ENCODE results near the gene AAGAB.
"Not testable (repeated sequence)": the region's sequence is repeated elsewhere in the genome, so short reads cannot be mapped to it uniquely, and the experiment has no call there.

AAGAB gene

DNA sequence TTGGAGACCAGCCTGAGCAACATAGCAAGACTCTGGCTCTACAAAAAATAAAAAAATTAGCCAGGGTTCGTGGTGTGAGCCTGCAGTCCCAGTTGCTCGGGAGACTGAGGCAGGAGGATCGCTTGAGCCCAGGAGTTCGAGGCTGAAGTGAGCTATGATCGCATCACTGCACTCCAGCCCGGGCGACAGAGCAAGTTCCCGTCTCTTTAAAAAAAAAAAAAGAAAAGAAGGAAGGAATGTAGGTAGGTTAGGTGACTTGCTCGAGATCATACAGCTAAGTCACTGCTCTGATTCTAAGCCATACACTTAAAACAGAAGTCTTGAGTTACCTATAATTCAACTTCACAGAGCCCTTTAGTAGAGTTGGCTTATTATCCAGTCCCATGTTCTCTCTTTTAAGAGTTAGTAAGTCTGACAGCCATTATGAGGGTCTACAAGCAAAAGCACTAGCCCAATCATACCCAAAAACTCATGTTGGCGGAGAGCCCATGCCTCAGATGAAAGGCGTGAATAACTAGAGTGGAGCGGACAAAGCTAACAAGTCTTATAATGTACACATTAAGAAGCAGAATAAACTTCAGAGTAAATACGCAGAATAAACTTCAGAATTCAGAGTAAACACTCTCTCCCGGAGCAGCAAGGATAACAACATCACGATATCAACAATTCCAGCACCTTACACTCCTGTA lies 768 bp downstream of the AAGAB start:
- DNase-seq (ENCODE audit: low read depth, low spot score): peak; percentile 47

DNA sequence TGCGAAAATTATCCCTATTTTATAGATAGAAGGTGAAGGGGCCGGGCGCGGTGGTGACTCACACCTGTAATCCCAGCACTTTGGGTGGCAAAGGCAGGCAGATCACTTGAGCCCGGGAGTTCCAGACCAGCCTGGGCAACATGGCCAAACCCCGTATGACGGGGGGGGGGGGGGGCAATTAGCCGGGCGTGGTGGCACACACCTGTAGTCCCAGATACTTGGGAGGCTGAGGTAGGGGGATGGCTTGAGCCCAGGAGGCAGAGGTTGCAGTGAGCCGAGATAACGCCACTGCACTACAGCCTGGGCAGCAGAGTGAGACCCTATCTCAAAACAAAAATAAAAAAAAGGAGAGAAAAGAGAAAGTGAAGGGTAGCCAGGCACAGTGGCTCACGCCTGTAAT lies 1.4 kb downstream of the AAGAB start:
- no peak for DNase-seq (ENCODE audit: low read depth, low spot score)

DNA sequence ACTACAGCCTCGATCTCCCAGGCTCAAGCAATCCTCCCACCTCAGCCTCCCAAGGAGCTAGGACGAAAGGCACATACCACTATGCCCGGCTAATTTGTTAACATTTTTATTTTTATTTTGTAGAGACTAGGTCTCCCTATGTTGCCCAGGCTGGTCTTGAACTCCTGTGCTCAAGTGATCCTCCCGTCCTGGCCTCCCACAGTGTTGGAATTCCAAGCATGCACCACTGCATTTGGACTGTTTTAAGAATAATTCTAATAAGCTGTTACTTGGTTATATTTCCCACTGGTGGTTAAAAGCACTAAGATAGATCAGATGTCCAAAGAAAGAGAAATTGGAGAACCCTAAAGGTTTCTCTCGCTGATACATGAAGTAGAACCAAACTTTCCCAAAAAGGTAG lies 3.1 kb downstream of the AAGAB start:
- no peak for DNase-seq (ENCODE audit: low read depth, low spot score)

DNA sequence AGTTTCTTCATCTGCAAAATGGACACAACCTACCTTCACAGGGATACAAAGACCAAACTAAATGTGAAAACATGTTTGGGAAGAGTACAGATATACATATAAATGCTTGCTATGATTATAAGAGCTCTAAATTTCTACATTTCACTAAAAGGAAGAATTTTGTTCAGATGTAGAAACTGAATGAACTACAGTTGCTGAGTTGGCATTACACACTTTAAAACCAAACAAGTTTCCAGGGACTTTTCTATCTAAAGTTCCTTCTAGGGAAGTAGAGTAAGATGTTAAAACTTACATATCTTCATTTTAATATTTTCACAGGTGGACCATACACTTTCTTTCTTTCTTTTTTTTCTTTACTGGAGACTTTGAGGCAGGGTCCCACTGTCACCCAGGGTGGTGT lies 4.6 kb downstream of the AAGAB start:
- no peak for DNase-seq (ENCODE audit: low read depth, low spot score)

DNA sequence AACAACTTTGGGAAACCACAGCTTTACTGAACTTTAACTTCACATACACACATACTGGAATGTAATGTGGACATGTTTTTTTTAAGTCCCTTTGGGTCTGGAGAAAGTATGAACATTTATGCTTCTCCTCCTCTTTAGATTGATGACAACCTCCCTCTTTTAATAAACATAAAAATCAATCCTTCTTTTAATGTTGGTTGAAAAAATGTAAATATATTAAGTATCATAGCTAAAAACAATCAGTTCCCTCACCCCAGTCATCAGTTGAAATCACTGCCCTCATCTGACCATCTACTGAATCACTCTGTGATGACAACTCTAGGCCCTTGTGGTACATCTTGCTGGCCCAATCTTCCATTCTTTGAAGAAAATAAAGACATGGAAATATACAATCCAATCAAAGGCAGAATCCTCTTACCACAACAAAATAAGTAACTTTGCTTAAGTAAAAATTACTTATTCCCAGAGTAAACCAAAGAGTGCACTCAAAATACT lies 6.4 kb downstream of the AAGAB start:
- no peak for DNase-seq (ENCODE audit: low read depth, low spot score)

DNA sequence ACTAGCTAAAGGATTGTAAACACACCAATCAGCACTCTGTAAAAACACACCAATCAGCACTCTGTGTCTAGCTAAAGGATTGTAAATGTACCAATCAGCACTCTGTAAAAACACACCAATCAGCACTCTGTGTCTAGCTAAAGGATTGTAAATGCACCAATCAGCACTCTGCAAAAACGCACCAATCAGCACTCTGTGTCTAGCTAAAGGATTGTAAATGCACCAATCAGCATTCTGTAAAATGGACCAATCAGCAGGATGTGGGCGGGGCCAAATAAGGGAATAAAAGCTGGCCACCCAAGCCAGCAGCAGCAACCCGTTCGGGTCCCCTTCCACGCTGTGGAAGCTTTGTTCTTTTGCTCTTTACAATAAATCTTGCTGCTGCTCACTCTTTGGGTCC lies 7.9 kb downstream of the AAGAB start:
- DNase-seq (ENCODE audit: low read depth, low spot score): not testable (repeated sequence)

DNA sequence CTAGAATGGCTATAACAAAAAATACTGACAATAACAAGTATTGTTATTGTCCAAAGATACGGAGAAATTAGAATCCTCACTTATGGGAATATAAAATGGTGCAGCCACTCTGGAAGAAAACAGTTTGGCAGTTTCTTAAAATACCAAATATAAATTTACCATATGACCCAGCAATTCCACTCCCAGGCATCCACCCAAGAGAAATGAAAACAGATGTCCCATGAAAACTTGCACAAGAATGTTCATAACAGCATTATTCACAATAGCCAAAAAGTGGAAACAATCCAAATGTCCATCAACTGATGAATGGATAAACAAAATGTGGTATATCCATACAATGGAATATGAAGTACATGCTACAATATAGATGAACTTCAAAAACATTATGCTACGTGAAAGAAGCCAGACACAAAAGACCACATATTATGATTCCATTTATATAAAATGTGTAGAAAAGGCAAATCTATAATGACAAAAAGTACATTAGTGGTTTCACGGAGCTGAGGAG lies 9.4 kb downstream of the AAGAB start:
- no peak for DNase-seq (ENCODE audit: low read depth, low spot score)

DNA sequence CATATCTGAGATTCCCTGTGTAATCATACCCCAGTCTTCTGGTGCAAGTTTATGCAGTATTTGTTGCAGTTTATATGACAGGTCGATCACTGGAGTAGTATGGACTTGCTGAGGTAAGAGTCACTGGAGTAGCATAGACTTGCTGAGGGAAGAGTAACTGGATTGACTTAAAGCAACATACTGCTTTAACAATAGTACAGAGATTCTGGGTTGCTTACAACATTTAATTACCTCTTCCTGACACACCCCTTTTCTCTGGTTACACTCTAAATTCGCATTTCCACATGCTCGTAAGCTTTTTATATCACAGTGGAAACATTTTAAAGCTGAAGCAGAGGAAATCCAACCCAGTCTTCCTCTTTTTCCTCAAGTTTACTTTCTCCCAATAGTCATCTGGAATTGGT lies 11.8 kb downstream of the AAGAB start:
- no peak for DNase-seq (ENCODE audit: low read depth, low spot score)

DNA sequence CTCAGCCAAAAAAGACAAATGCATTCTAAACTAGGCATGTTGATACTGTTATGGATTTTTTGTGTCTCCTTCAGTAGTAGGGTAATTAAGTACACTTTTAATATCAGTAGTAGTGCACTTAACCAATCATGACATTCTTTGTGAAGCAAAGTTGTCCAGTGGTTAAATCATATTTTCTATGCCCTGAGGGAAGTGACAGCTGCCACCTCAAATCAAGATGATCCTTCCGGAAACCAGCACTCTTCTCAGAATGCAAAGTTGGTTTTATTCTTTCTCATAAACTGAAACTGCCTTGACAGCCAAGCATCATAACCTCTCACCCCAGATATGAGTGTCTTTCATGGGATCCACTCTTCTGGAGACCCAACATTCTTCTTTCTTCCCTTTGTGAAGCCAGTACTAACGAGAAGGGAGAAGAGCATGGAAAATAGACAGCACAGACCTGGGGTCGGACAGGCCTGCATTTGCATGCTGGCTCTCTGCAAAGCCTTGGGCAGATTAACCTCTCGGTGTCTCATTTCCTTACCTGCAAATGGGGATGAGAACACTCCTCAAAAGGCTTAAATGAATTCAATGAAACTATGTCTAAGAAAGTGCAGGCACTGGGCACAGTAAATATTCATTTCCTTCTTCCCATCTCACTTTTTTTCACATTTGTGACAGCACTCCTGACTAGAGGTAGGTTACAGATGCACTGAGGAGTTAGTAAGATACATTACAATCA lies 13.2 kb downstream of the AAGAB start:
- no peak for DNase-seq (ENCODE audit: low read depth, low spot score)

DNA sequence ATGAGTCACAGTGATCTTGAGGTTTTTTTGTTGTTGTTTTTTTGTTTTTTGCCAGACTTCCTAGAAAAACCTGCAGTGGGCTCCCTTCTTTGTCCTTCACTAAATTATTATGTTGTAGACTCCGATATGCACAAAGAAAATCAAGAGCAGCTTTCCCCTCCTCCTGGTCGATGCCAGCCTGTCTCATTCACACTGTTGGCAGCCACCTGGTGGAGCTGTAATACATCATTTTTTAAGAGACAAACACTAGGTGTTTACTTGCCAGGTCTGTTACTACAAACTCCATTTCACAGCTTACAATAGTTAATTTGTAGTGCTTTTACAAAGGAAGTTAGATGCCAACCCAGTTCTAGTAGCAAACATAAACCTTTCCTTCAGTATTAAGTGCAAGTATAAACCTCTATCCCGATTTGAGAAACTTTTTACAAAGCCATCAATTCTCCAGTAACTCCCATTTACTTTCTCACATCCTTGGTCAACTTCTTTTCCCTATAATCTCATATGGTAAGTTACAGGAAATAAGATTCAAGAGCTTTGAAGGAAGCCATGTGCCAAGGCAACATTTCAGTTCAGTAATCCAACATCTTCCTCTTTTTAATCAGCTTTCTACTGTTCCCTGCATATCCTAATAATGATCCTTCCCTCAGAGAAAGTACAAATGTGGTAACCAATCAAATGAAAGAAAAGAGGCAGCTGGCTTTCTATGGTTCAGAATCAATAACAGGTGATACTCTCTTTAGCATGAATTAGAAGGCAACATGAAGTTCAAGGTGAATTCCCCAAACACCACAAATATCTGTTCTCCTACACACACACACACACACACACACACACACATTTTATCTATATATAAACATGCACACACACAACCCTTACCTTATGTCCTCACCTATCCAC lies 14.0 kb downstream of the AAGAB start:
- peak; percentile 39 for DNase-seq (ENCODE audit: low read depth, low spot score)

DNA sequence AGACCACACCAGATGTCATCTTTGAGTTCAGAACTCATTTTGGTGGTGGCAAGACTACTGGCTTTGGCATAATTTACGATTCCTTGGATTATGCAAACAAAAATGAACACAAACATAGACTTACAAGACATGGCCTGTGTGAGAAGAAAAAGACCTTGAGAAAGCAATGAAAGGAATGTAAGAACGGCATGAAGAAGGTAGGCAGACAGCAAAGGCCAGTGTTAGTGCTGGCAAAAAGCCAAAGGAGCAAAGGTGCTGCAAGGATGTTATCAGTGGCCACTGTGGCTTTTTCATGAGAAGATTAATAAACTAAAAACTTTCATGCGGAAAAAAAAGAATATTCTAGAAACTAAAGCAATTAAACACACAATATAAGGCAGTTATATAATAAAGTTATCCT lies 21.9 kb downstream of the AAGAB start:
- DNase-seq (ENCODE audit: low read depth, low spot score): peak; percentile 7

DNA sequence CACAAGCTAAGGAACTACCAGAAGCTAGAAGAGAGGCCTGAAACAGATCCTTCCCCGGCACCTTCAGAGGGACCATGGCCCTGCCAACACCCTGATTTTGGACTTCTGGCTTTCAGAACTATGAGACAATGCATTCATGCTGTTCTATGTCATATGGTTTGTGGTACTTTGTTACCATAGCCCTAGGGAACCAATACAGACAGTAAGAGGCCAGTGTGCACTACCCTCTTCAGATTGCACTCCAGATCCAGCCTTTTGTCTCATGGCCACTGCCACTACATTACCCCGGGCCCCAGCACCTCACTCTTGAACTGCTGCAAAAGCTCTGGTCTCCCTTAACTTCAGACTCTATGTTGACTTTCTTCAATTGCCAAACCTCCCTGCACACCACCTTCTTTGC lies 24.0 kb downstream of the AAGAB start:
- no peak for DNase-seq (ENCODE audit: low read depth, low spot score)

DNA sequence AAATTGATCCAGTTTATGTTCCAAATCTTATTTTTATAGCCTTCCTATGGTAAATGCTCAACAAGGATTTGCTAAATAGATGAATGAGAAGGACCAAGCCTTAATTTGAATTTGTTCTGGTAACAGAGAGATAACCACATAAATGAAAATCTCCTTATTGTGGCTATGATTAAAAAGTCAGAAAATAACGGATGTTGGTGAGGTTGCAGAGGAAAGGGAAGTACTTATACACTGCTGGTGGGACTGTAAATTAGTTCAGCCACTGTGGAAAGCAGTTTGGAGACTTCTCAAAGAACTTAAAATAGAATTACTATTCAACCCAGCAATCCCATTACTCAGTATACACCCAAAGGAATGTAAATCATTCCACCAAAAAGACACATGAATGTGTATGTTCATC lies 26.2 kb downstream of the AAGAB start:
- DNase-seq (ENCODE audit: low read depth, low spot score): no peak

DNA sequence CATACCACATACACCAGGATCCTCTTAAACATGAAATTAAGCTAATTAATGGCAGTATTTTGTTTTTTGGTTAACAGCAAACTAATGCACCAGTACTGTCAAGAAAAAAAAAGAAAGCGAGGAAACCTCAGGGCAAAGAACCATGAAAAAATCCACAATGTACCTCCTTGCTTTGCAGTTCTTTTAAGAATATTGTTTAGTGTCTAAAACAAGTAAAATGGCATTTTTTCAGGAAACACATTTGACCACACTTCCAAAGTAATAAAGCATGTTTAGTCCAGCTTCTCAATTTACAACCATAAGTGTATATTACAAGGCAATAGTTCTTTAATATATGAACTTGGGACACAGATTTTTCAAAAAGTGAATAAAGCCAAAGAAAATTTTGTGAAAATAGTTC lies 26.6 kb downstream of the AAGAB start:
- DNase-seq (ENCODE audit: low read depth, low spot score): no peak

DNA sequence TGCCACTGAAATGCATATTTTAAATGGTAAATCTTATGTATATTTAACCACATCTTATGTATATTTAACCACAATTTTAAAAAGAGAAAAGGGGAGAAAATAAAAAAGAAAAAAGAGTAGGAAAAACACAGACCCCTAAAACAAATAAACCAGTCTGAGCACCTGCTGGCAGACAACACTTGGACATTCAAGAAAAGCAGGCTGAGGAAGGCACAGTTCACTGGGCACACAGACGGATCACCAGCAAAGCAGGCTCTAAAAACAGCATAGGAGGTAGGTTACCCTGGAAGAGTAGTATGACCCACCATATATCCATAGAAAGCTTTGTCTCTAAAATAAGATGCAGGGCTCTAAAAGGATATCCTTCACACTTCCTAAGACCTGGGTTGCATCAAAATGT lies 27.0 kb downstream of the AAGAB start:
- DNase-seq (ENCODE audit: low read depth, low spot score): no peak

DNA sequence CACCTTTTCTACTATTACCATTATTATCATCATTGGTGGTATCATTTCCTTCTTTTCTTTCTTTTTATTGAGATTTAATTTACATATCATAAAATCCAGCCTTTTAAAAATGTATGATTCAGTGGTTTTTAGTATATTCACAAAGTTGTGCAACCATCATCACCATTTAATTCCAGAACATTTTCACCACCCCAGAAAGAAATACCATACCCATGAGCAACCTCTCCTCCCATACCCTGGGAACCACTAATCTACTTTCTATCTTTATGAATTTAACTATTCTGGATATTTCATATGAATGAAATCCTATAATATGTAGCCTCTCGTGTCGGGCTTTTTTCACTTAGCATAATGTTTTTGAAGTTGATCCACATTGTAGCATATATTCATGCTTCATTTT lies 29.1 kb downstream of the AAGAB start:
- no peak for DNase-seq (ENCODE audit: low read depth, low spot score)

DNA sequence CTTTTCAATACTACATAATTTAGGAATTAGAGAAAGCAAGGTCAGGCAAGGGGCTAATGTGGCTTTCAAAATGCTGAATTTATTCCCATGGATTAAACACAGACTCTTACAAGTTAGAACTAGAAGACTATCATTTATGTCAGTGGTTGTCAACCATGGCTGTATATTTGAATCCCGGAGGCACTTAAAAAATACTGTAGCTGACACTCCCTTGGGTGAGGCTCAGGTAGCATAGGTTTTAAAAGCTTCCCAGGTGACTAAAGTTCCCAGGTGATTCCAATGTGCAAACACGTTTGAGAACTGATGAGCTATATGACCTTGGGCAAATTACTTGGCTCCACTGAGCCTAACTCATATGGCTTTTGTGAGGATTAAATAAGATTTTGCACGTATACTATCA lies 29.6 kb downstream of the AAGAB start:
- DNase-seq (ENCODE audit: low read depth, low spot score): no peak

DNA sequence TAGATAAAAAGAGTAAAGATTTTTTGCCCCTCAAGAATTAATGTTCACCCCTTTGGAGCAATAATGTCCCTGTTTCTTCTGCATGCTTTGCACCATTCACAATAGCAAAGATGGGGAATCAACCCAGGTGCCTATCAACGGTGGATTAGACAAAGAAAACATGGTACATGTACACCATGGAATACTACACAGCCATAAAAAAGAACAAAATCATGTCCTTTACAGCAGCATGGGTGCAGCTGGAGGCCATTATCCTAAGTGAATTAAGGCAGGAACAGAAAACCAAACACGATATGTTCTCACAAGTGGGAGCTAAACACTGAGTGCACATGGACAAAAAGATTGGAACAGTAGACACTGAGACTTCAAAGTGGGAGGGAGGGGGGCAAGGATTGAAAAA lies 35.2 kb downstream of the AAGAB start:
- DNase-seq (ENCODE audit: low read depth, low spot score): no peak

DNA sequence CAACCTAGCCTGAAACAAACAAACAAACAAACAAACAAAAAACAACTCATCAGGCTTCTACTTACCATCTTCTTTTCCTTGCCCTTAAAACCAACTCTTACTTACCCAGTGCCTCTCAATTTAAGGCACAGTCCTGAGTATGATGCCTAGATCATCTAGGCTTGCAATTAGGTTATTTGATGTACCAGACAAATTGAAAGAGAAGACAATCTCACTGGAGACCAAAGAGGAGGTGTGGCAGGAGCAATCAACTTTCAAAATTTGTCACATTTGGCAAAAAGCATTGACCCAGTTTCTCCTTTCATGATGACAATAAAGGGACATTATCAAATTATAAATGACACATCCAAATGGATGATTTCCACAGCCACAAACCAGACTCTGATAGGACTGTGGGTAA lies 36.0 kb downstream of the AAGAB start:
- no peak for DNase-seq (ENCODE audit: low read depth, low spot score)

DNA sequence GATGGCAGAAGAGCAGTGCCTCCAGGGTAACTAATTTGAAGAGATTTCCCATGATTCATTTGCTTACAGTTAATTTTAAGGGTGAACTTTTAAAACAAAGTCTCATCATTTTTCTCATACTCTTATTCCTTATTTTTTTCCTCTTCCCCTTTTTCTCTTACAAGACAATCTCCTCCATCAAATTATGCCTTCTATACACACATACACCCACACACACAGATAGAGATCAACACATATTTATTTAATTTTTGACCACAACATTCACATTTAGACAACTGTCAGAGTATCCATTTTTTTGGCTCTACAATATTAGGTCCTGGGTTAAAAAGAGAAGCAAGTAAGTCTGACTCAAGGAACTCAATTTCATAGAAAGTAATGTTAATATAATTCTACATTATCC lies 37.6 kb downstream of the AAGAB start:
- no peak for DNase-seq (ENCODE audit: low read depth, low spot score)

DNA sequence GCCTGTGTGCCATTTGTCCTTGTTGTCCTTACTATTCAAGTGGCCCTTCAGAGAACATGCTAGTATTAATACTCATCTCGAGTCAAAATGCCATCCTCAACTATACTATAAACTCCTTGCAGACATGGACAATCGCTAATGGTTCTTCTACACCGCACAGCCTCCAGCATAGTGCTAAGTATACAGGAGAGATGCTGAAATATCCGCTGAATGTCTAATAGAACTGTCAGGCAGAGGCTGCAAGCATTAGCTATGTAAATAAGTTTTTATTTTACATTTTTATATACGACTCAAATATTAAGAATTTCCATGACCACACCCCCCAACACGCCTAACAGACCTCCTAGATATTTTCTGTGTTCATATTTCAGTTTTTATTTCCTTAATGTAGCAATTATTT lies 39.4 kb downstream of the AAGAB start:
- no peak for DNase-seq (ENCODE audit: low read depth, low spot score)

DNA sequence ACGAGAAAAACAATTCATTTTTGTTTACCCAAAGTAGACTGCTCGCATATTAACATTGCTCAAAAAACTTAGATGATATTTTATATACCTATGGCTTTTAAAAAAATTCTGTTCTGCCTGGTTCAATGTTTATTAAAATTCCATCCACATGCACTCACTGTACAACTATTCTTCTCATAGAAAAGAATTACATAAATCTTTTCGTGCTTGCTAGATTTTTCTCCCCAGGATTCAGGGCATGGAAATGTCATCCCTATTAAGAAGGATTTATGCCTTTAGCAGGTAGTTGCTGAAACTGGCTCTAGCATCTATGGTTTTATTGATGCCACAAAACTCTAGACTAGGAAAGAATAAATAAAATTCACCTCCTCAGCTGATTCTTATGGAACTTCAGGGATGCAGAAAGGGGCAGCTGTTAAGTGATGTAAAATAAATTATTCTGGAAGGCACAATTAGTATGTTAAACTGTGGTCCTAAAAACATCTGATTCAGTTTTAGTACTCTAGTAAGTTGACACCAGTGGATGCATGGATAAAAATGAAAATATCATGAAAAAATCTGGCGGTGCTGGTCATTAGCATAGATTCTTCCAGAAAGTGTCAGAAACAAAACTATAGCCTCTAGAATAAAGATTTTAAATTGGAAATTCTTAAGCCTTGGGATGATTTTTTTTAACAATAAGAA lies 41.6 kb downstream of the AAGAB start:
- DNase-seq (ENCODE audit: low read depth, low spot score): no peak
